Memory B cell (primary cell): ENCODE data around the gene RBP3.

Experiments
- ATAC-seq: fragments of 150-1000 bp; cut with Tn5 transposase; 2 replicates; pipeline ENCODE4 v1.10.0; 2021; ENCODE audit warnings: low read depth, mild to moderate bottlenecking, moderate library complexity
- DNase-seq, 2 donors: peaks; one replicate each; pipeline ENCODE4 v3.0.0; 2022; ENCODE audit warnings: low spot score in 2 of 2
- H3K27ac Mint-ChIP-seq: one replicate; pipeline ENCODE4 v1.8.0; 2022; ENCODE audit warnings: mild to moderate bottlenecking, moderate library complexity, mixed read lengths
- H3K27me3 Mint-ChIP-seq: one replicate; pipeline ENCODE4 v1.8.0; 2022; ENCODE audit warnings: mixed read lengths
- H3K36me3 Mint-ChIP-seq: one replicate; pipeline ENCODE4 v1.8.0; 2022; ENCODE audit warnings: mild to moderate bottlenecking, mixed read lengths
- H3K4me1 Mint-ChIP-seq: one replicate; pipeline ENCODE4 v1.8.0; 2022; ENCODE audit warnings: mixed read lengths
- H3K4me3 Mint-ChIP-seq: one replicate; pipeline ENCODE4 v1.8.0; 2022; ENCODE audit warnings: mild to moderate bottlenecking, moderate library complexity, mixed read lengths
- H3K9me3 Mint-ChIP-seq: one replicate; pipeline ENCODE4 v1.8.0; 2022; ENCODE audit warnings: mixed read lengths

Gene RBP3

DNA sequence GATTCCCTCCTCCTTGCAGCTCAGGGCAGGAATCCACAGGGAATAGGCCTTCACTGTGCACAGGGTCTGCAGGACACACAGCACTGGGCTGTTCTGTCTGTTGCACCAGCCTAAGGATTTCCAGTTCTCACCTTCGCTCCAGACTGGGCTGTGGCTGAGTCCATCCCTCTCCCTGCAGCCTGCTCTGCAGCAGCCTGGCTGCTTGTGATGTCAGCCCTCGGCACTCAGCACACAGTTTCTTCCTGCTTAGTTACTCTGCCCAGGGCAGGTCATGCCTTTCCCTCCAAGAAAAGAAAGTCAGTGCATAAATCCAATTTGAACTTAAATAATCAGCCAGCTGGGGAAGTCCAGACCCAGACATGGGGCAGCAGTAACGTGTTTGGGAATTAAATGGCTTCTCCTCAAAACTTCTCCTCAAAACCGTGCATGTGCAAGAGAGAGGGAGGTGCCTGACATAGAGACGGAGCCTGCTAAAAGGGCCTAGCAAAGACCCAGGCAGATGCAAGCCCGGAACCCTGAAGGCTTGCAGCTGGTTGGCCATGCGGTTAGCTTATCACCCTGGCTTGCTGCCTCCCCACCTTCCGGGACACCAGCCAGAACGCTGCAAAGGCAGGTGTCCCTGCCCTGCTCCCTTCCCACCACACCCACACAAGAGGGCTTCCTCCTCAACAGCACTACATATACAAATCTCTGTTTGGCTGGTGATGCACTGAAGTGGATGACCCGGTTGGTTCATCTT lies 36.8 kb upstream of the RBP3 start:
- H3K4me1 Mint-ChIP-seq, result peaks cover 3% of the 10 kb centered on the region
- H3K9me3 Mint-ChIP-seq, result no peaks in the 10 kb centered on the region
- no peak overlapping the region for H3K27ac Mint-ChIP-seq
- ATAC-seq (no peak), DNase-seq (no peak)
- H3K4me3 Mint-ChIP-seq, result no peak overlapping the region
- H3K27me3 Mint-ChIP-seq, result peaks cover 5% of the 10 kb centered on the region
- H3K36me3 Mint-ChIP-seq, result no peaks in the 10 kb centered on the region

GRCh38 chr10:47311932-47312662 lies 36.1 kb upstream of the RBP3 start:
- H3K27ac Mint-ChIP-seq, result no peak overlapping the region
- peak; percentile 68 to 70 for DNase-seq

DNA sequence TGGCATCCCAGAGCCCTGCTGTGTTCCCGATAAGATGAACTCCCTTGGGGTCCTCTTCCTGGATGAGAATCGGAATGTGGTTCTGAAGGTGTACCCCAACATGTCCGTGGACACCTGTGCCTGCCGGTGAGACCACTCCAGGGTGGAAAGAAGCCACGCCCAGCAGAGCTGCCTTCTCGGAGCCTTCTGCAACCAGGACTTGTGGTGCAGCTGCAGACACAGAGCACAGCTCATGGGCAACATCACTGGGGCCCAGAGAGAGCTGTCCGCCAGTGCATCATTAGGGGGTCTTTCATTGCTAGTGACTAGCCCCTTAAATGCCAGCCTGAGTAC lies 35.5 kb upstream of the RBP3 start:
- H3K27ac Mint-ChIP-seq, result no peak overlapping the region
- H3K27me3 Mint-ChIP-seq, result no peaks in the 10 kb centered on the region
- ATAC-seq, result no peak
- no peak for DNase-seq
- H3K4me1 Mint-ChIP-seq, result no peaks in the 10 kb centered on the region
- H3K36me3 Mint-ChIP-seq, result no peaks in the 10 kb centered on the region
- no peaks in the 10 kb centered on the region for H3K9me3 Mint-ChIP-seq
- H3K4me3 Mint-ChIP-seq, result no peak overlapping the region

More at GRCh38 chr10:47311932-47312662, 36.1 kb upstream of the RBP3 start:
- H3K9me3 Mint-ChIP-seq, result no peaks in the 10 kb centered on the region
- H3K36me3 Mint-ChIP-seq, result no peaks in the 10 kb centered on the region
- H3K4me1 Mint-ChIP-seq, result no peaks in the 10 kb centered on the region
- no peak overlapping the region for H3K4me3 Mint-ChIP-seq
- peak; percentile 88 for ATAC-seq
- peaks cover under 1% of the 10 kb centered on the region for H3K27me3 Mint-ChIP-seq

GRCh38 chr10:47314416-47314970 lies 33.7 kb upstream of the RBP3 start:
- peaks cover 4% of the 10 kb centered on the region for H3K27me3 Mint-ChIP-seq
- ATAC-seq, result no peak
- H3K4me1 Mint-ChIP-seq, result peaks cover 2% of the 10 kb centered on the region
- H3K9me3 Mint-ChIP-seq, result no peaks in the 10 kb centered on the region
- H3K27ac Mint-ChIP-seq, result no peak overlapping the region
- no peak overlapping the region for H3K4me3 Mint-ChIP-seq
- no peak for DNase-seq
- H3K36me3 Mint-ChIP-seq, result no peaks in the 10 kb centered on the region

GRCh38 chr10:47315421-47315820 lies 32.7 kb upstream of the RBP3 start:
- Mint-ChIP-seq H3K9me3 (no peaks in the 10 kb centered on the region), H3K27me3 (peaks cover 4% of the 10 kb centered on the region), H3K4me3 (no peak overlapping the region), H3K27ac (no peak overlapping the region), H3K4me1 (peaks cover 2% of the 10 kb centered on the region), H3K36me3 (no peaks in the 10 kb centered on the region)
- ATAC-seq, result no peak
- DNase-seq, result no peak

DNA sequence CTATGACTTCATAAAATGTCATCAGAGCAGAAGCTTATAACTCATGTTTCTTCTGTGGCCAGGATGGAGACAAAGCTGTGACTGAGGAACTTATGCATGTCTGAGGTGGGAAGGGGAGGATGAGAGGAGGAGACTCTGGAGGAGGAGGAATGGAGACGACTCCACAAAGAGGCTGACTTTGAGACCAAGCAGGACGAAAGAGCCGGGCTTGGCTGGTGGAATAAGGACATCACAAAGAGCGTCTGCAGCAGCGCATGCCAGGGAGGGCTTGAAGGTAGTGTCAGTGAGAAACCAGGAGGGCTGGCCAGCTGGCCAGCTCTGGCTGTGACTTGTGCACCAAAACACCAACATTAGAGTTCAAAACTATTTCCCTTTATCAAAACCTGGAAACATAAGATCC lies 32.0 kb upstream of the RBP3 start:
- no peak overlapping the region for H3K27ac Mint-ChIP-seq
- no peaks in the 10 kb centered on the region for H3K36me3 Mint-ChIP-seq
- no peak for ATAC-seq
- no peak for DNase-seq
- no peaks in the 10 kb centered on the region for H3K9me3 Mint-ChIP-seq
- H3K27me3 Mint-ChIP-seq, result peaks cover 7% of the 10 kb centered on the region
- H3K4me3 Mint-ChIP-seq, result no peak overlapping the region
- H3K4me1 Mint-ChIP-seq, result peaks cover 2% of the 10 kb centered on the region

GRCh38 chr10:47317251-47317650 lies 30.9 kb upstream of the RBP3 start:
- no peaks in the 10 kb centered on the region for H3K36me3 Mint-ChIP-seq
- H3K4me1 Mint-ChIP-seq, result peaks cover 2% of the 10 kb centered on the region
- ATAC-seq (no peak), DNase-seq (no peak)
- H3K9me3 Mint-ChIP-seq, result no peaks in the 10 kb centered on the region
- H3K4me3 Mint-ChIP-seq, result no peak overlapping the region
- H3K27me3 Mint-ChIP-seq, result peaks cover 8% of the 10 kb centered on the region
- no peak overlapping the region for H3K27ac Mint-ChIP-seq

DNA sequence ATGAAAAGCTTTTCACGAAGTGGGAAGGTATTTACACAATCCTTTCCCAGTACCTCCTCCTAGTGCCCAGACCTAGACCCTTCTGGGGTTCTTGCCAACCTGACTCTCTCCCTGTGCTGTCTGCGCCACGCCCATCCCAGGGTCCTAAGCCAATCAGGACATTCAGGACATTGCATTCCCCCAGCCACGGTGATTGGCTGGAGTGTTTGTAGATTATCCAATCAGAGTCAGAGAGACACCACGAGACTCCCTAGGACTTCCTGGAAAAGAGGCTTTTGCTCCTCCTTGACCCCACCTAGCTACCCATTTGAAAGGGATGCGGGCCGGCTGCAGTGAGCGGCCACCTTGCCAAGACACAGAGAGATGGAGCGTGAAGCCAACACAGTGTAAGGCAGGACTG lies 29.5 kb upstream of the RBP3 start:
- Mint-ChIP-seq H3K27ac (no peak overlapping the region), H3K36me3 (no peaks in the 10 kb centered on the region), H3K9me3 (no peaks in the 10 kb centered on the region), H3K4me1 (peaks cover 2% of the 10 kb centered on the region), H3K27me3 (peaks cover 11% of the 10 kb centered on the region), H3K4me3 (no peak overlapping the region)
- ATAC-seq, result no peak
- DNase-seq, result no peak

GRCh38 chr10:47319784-47320183 lies 28.4 kb upstream of the RBP3 start:
- Mint-ChIP-seq H3K4me1 (peaks cover 2% of the 10 kb centered on the region), H3K27me3 (peaks cover 11% of the 10 kb centered on the region), H3K4me3 (no peak overlapping the region), H3K36me3 (no peaks in the 10 kb centered on the region), H3K9me3 (no peaks in the 10 kb centered on the region), H3K27ac (no peak overlapping the region)
- ATAC-seq (no peak), DNase-seq (no peak)

- Mint-ChIP-seq H3K27ac (no peak overlapping the region), H3K27me3 (peaks cover 11% of the 10 kb centered on the region), H3K4me1 (peaks cover 2% of the 10 kb centered on the region), H3K9me3 (no peaks in the 10 kb centered on the region), H3K36me3 (no peaks in the 10 kb centered on the region), H3K4me3 (no peak overlapping the region)
- DNase-seq, result no peak
- no peak for ATAC-seq
Observed at GRCh38 chr10:47320812-47321211, 27.4 kb upstream of the RBP3 start.

DNA sequence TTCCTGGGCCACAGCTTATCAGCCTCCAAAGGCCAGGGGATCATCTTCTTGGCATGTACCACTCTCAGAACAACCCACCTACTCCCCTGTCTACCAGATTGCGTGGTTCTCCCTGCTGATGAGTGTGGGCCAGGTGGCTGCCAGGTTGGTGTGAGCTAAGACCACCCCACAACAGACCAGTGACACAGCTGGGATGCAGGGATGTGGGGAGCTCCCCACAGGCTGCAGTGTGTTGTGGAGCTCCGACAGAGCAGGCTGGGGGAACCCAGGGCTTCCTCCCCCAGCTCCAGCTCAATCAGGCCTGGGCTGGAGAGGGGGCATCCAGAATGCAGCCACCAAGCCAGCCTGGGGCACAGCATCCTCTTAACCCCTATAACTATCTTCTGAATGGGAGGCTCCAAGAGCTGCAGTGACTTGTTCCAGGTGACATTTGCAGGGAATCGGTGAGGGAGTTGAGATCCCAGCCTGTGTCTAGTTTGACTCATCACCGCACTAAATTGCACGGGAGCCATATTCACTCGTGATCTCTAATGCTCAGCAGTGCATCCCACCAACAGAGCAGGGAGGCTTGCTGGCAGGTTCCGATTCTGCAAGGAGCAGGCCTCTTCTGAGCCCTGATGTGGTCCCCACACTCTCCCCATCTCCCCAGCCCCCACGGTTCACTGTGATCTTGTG lies 26.5 kb upstream of the RBP3 start:
- Mint-ChIP-seq H3K27ac (no peak overlapping the region), H3K4me3 (no peak overlapping the region), H3K9me3 (no peaks in the 10 kb centered on the region), H3K4me1 (peaks cover 2% of the 10 kb centered on the region), H3K36me3 (no peaks in the 10 kb centered on the region), H3K27me3 (peaks cover 11% of the 10 kb centered on the region)
- no peak for DNase-seq
- no peak for ATAC-seq

- Mint-ChIP-seq H3K4me1 (peaks cover 2% of the 10 kb centered on the region), H3K36me3 (no peaks in the 10 kb centered on the region)
- ATAC-seq, result no peak
Observed at GRCh38 chr10:47322300-47323061, 25.7 kb upstream of the RBP3 start, which contains the start of gene GDF2. GDF2 (plus strand) TSS chr10:47322454; CDS start chr10:47322669, 215 bp downstream.

GRCh38 chr10:47323087-47323486 lies 25.1 kb upstream of the RBP3 start:
- DNase-seq, result no peak
- no peak overlapping the region for H3K27ac Mint-ChIP-seq
- H3K36me3 Mint-ChIP-seq, result no peaks in the 10 kb centered on the region
- H3K4me3 Mint-ChIP-seq, result no peak overlapping the region
- H3K9me3 Mint-ChIP-seq, result peaks cover 6% of the 10 kb centered on the region
- peaks cover 3% of the 10 kb centered on the region for H3K4me1 Mint-ChIP-seq
- ATAC-seq, result no peak
- peaks cover 11% of the 10 kb centered on the region for H3K27me3 Mint-ChIP-seq

More at GRCh38 chr10:47322300-47323061, 25.7 kb upstream of the RBP3 start, which contains the start of gene GDF2:
- Mint-ChIP-seq H3K9me3 (peaks cover under 1% of the 10 kb centered on the region), H3K4me3 (no peak within 1 kb of the TSS), H3K27ac (no peak within 1 kb of the TSS), H3K27me3 (peaks cover 11% of the 10 kb centered on the region)
- DNase-seq, result no peak
